ENCODE data around the gene ASPG. TPM values are rescaled to one million over a fixed set of nuclear protein-coding genes. Genes with fewer than 3 reads are reported as not detected.

ASPG gene
- total and polyA plus RNA-seq, 2 of the 13 experiments (the other 11 are each of a cell fraction or from before 2014, with no cell fraction given) = not detected

DNA sequence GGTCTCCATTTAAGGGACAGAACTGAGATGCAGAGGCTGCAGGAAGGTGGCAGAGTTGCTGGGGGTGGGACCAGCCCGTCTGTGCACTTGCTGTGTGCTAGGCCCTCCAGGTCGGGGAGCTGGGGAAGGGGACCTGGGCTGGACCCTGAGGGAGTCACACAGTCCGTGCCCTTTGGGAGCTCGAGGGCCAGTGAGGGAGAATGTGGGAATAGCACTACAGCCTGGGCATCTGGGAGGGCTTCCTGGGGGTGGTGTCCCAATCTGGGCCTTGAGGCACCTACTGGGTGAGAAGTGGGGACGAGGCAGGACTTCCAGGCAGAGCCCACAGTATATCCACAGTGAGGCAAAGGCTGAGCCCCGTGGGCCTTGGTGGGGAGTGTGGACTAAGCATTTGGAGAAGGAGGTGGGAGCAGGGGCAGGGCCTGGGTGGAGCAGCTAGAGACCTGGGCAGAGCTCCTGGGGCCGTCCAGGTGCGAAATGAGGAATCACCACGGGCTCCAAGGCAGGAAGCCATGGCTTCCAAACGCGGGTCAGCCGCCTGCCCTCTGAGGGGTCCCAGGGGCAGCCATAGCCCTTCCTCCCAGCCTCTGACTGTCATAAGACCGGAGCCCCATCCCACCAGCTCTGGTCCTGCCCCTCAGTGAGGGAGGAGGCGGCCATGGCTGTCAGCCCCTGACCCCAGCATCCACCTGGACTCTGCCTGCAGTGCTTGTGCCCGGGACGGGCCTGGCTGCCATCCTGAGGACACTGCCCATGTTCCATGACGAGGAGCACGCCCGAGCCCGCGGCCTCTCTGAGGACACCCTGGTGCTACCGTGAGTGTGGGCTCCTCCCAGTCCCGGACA is 6.6 kb downstream of the ASPG start:
- CTCF ChIA-PET (ENCODE audit: low intra/inter-chr PET ratio, low total read pairs) = no interaction called here

DNA sequence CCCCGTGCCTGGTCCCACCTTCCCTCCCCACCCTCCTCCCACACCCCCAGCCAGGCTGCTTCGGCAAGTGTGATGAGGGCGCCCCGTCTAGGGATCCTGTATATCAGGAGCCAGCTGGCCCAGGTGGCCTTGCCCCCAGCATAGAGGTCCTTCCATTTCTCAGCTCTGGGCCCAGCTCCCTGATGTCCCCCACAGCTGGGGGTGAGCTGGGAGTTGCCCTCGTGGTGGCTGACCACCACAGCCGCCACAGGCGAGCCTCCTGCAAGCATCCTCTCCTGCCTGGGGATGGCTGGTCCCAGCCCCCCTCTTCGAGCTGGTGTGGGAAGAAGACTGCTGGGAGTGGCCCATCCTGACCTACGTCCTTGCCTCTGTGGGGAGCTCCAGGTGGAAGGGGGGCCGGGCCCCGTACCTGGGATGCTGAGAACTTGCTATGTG is 7.4 kb downstream of the ASPG start:
- WGBS (ENCODE audit: low lambda C conversion rate) = no CpG with 5 or more reads among the region's 11 CpGs
- ATAC-seq (no peak), FAIRE-seq (no peak), DNase-seq (ENCODE audit: low spot score) (no peak)
- BruUV-seq (replicated peaks) = no TSS peak
- no peak overlapping the region for H3K9ac ChIP-seq (ENCODE audit: insufficient read depth, low read depth, low read length)
- intact Hi-C loops (cut with micrococcal nuclease; ENCODE audit: unreplicated experiment) (no loop called here), in situ Hi-C loops (cut with HindIII; ENCODE audit: extremely low pct_ligation_motif_present, low pct_unique_long_range_greater_than_20kb) (no loop called here)
- no peaks in the 10 kb centered on the region for H3K36me3 ChIP-seq (replicated peaks in 1 of 2; ENCODE audit: control insufficient read depth in 1 of 2, insufficient read depth in 2 of 2, low read length in 2 of 2)
- no peak overlapping the region for H3K27ac ChIP-seq (ENCODE audit: extremely low read length, insufficient read depth, low read length)
- no peaks in the 10 kb centered on the region; the same call in 1 of the 2 replicates for H4K20me1 ChIP-seq (ENCODE audit: insufficient read depth, low read length)
- no peak overlapping the region for H2AFZ ChIP-seq (ENCODE audit: low read length)
- CTCF ChIA-PET (ENCODE audit: low intra/inter-chr PET ratio, low total read pairs) = no interaction called here
- peaks cover 13% of the 10 kb centered on the region for H3K4me1 ChIP-seq (ENCODE audit: insufficient read depth, low read length)
- POLR2A ChIA-PET = no interaction called here
- H3K79me2 ChIP-seq (ENCODE audit: insufficient read depth, low read length) = no peaks in the 10 kb centered on the region
- H3K4me2 ChIP-seq (ENCODE audit: low read depth, low read length) = no peak overlapping the region
- H3K9me3 ChIP-seq (ENCODE audit: low read length) = no peaks in the 10 kb centered on the region
- H3K4me3 ChIP-seq (replicated peaks in 1 of 3; ENCODE audit: insufficient read depth in 1 of 3, low read depth in 2 of 3, low read length in 3 of 3) = no peak overlapping the region
- peaks cover 3 to 8% of the 10 kb centered on the region in 2 experiments; a peak in 3 of 5 replicates for H3K27me3 ChIP-seq (ENCODE audit: control insufficient read depth in 1 of 2, insufficient read depth in 2 of 2, low read length in 2 of 2)
- TF ChIP-seq, protein P1, sequence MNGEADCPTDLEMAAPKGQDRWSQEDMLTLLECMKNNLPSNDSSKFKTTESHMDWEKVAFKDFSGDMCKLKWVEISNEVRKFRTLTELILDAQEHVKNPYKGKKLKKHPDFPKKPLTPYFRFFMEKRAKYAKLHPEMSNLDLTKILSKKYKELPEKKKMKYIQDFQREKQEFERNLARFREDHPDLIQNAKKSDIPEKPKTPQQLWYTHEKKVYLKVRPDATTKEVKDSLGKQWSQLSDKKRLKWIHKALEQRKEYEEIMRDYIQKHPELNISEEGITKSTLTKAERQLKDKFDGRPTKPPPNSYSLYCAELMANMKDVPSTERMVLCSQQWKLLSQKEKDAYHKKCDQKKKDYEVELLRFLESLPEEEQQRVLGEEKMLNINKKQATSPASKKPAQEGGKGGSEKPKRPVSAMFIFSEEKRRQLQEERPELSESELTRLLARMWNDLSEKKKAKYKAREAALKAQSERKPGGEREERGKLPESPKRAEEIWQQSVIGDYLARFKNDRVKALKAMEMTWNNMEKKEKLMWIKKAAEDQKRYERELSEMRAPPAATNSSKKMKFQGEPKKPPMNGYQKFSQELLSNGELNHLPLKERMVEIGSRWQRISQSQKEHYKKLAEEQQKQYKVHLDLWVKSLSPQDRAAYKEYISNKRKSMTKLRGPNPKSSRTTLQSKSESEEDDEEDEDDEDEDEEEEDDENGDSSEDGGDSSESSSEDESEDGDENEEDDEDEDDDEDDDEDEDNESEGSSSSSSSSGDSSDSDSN (CRISPR knock-in tag; IDR thresholded peaks at IDR 0.05) = no peak
- TF ChIP-seq HMGA1 (CRISPR knock-in tag; conservative IDR thresholded peaks at IDR 0.05) (no peak), ZNF17 (CRISPR knock-in tag; IDR thresholded peaks at IDR 0.05) (no peak), RFXAP (CRISPR knock-in tag; IDR thresholded peaks at IDR 0.05; ENCODE audit: borderline replicate concordance) (no peak), ZSCAN9 (CRISPR knock-in tag; IDR thresholded peaks at IDR 0.05; ENCODE audit: borderline replicate concordance) (no peak), NR2F1 (CRISPR knock-in tag; IDR thresholded peaks at IDR 0.05) (no peak)
- TF ChIP-seq, protein P2, sequence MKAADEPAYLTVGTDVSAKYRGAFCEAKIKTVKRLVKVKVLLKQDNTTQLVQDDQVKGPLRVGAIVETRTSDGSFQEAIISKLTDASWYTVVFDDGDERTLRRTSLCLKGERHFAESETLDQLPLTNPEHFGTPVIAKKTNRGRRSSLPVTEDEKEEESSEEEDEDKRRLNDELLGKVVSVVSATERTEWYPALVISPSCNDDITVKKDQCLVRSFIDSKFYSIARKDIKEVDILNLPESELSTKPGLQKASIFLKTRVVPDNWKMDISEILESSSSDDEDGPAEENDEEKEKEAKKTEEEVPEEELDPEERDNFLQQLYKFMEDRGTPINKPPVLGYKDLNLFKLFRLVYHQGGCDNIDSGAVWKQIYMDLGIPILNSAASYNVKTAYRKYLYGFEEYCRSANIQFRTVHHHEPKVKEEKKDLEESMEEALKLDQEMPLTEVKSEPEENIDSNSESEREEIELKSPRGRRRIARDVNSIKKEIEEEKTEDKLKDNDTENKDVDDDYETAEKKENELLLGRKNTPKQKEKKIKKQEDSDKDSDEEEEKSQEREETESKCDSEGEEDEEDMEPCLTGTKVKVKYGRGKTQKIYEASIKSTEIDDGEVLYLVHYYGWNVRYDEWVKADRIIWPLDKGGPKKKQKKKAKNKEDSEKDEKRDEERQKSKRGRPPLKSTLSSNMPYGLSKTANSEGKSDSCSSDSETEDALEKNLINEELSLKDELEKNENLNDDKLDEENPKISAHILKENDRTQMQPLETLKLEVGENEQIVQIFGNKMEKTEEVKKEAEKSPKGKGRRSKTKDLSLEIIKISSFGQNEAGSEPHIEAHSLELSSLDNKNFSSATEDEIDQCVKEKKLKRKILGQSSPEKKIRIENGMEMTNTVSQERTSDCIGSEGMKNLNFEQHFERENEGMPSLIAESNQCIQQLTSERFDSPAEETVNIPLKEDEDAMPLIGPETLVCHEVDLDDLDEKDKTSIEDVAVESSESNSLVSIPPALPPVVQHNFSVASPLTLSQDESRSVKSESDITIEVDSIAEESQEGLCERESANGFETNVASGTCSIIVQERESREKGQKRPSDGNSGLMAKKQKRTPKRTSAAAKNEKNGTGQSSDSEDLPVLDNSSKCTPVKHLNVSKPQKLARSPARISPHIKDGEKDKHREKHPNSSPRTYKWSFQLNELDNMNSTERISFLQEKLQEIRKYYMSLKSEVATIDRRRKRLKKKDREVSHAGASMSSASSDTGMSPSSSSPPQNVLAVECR (CRISPR knock-in tag; IDR thresholded peaks at IDR 0.05; ENCODE audit: borderline replicate concordance) = no peak

More for the DNA sequence above, 6.6 kb downstream of the ASPG start:
- WGBS (ENCODE audit: low lambda C conversion rate) = 11% methylated on average over 6 of the region's 23 CpGs
- POLR2A ChIA-PET = no interaction called here
- no peaks in the 10 kb centered on the region for H3K79me2 ChIP-seq (ENCODE audit: insufficient read depth, low read length)
- H4K20me1 ChIP-seq (ENCODE audit: insufficient read depth, low read length) = no peaks in the 10 kb centered on the region; the same call in 1 of the 2 replicates
- H2AFZ ChIP-seq (ENCODE audit: low read length) = no peak overlapping the region
- in situ Hi-C loops (cut with HindIII; ENCODE audit: extremely low pct_ligation_motif_present, low pct_unique_long_range_greater_than_20kb) = no loop called here
- TF ChIP-seq HNRNPLL (IDR thresholded peaks at IDR 0.05; ENCODE audit: low read depth, low read length, poor library complexity, severe bottlenecking) = no peak
- peak; percentile 14 for TF ChIP-seq ZFP36 (IDR thresholded peaks at IDR 0.05; ENCODE audit: borderline replicate concordance, low read depth, low read length, partially characterized antibody)
- H3K36me3 ChIP-seq (replicated peaks in 1 of 2; ENCODE audit: control insufficient read depth in 1 of 2, insufficient read depth in 2 of 2, low read length in 2 of 2) = no peaks in the 10 kb centered on the region
- H3K9ac ChIP-seq (ENCODE audit: insufficient read depth, low read depth, low read length) = no peak overlapping the region
- no peak for DNase-seq (ENCODE audit: low spot score)
- intact Hi-C loops (cut with micrococcal nuclease; ENCODE audit: unreplicated experiment) = no loop called here
- BruUV-seq (replicated peaks) = no TSS peak
- H3K27me3 ChIP-seq (ENCODE audit: control insufficient read depth in 1 of 2, insufficient read depth in 2 of 2, low read length in 2 of 2) = peaks cover 3 to 15% of the 10 kb centered on the region in 2 experiments
- H3K4me1 ChIP-seq (ENCODE audit: insufficient read depth, low read length) = peaks cover 21% of the 10 kb centered on the region
- no peak for FAIRE-seq
- H3K9me3 ChIP-seq (ENCODE audit: low read length) = no peaks in the 10 kb centered on the region
- no peak overlapping the region for H3K4me2 ChIP-seq (ENCODE audit: low read depth, low read length)
- H3K4me3 ChIP-seq (replicated peaks in 1 of 3; ENCODE audit: insufficient read depth in 1 of 3, low read depth in 2 of 3, low read length in 3 of 3) = no peak overlapping the region
- ATAC-seq = no peak
- H3K27ac ChIP-seq (ENCODE audit: extremely low read length, insufficient read depth, low read length) = no peak overlapping the region

All from HepG2 (cell line).